Cardiac ventricle fibroblast (primary cell): Measurements from ENCODE around the gene SLC25A1. TPM values are rescaled to one million over a fixed set of nuclear protein-coding genes. Genes with fewer than 3 reads are reported as not detected.

Experiments used
- total RNA-seq: library from RNA; depleted of rRNA; stranded (reverse); fragments of >200 nt; gene quantifications from 2 replicates; pipeline ENCODE4 v1.2.3, GENCODE V29; 2015

The SLC25A1 gene
- total RNA-seq: 77.9 and 99.0 TPM in 2 replicates

GRCh38 chr22:19178657-19179496, at the start of gene SLC25A1:
Gene SLC25A1 (minus strand): TSS chr22:19178736. CDS start chr22:19178673, 63 bp downstream.

GRCh38 chr22:19149991-19150390, 28.5 kb downstream of the SLC25A1 start, which contains the start of gene GSC2:
Gene GSC2 (minus strand): TSS chr22:19150292. CDS start chr22:19150283, 9 bp downstream.

GRCh38 chr22:19130959-19131684, 47.4 kb downstream of the SLC25A1 start, which contains the start of gene TSSK2:
Gene TSSK2 (plus strand): TSS chr22:19131308. CDS start chr22:19131400, 92 bp downstream.

Other genes starting within 250 kb of the SLC25A1 start
- gene PRODH, start 242.4 kb downstream of the SLC25A1 start, total RNA-seq: not detected in 2 replicates
- 36.3 and 39.6 TPM in 2 replicates for gene DGCR2, start 56.3 kb downstream of the SLC25A1 start, total RNA-seq
- not detected in 2 replicates for gene TSSK2, start 47.4 kb downstream of the SLC25A1 start, total RNA-seq
- 12.8 and 13.1 TPM in 2 replicates for gene ESS2, start 34.1 kb downstream of the SLC25A1 start, total RNA-seq
- not detected in 2 replicates for gene GSC2, start 28.4 kb downstream of the SLC25A1 start, total RNA-seq
- gene CLTCL1, start 113.0 kb upstream of the SLC25A1 start, total RNA-seq: 2.9 and 3.4 TPM in 2 replicates